GM12878 (cell line): ENCODE results near the gene CATSPERZ. TPM values are rescaled to one million over a fixed set of nuclear protein-coding genes. Genes with fewer than 3 reads are reported as not detected.

Source experiments
- ATAC-seq: fragments of 200-7000 bp; cut with Tn5 transposase; 3 replicates; pipeline ENCODE4 v1.9.1; 2020; ENCODE audit warnings: mild to moderate bottlenecking, moderate library complexity
- BruUV-seq: library from RNA; stranded (reverse); fragments of 400-500 nt; replicated peaks from 2 replicates; lab custom pipeline; 2021; lab: Mats Ljungman, UMichigan
- CTCF ChIA-PET: fragments of 300-600 bp; sonication (Branson Sonifier 250); formaldehyde crosslinking; extraction: SDS; loops from one replicate; lab custom pipeline; 2021; ENCODE audit warnings: inconsistent platforms; lab: Yijun Ruan, JAX
- POLR2A ChIA-PET: fragments of 350-600 bp; formaldehyde crosslinking; extraction: SDS; loops from one replicate; lab custom pipeline; 2021; ENCODE audit warnings: inconsistent platforms; lab: Charles Lee
- RAD21 ChIA-PET: fragments of 300-600 bp; sonication (Branson Sonifier 250); formaldehyde crosslinking; loops from one replicate; lab custom pipeline; 2023; ENCODE audit warnings: antibody characterized with exemption; ENCODE audit not compliant: unreplicated experiment; lab: Charles Lee
- SMC1A ChIA-PET: fragments of 300-600 bp; sonication (Branson Sonifier 250); formaldehyde crosslinking; loops from one replicate; lab custom pipeline; 2023; ENCODE audit not compliant: unreplicated experiment, uncharacterized antibody; lab: Charles Lee
- DNase-seq: peaks from one replicate; pipeline ENCODE4 v3.0.0-alpha.2; 2011; ENCODE audit warnings: low read depth, low spot score
- FAIRE-seq: peaks from 3 replicates; lab custom pipeline; 2011; peaks lifted over from hg19 to GRCh38; lab: Jason Lieb, UNC
- H2AFZ ChIP-seq: 2 replicates; pipeline ENCODE4 v1.6.0; 2011; ENCODE audit warnings: low read depth, low read length, control low read depth; ENCODE audit not compliant: control insufficient read depth
- H3K27ac ChIP-seq: 2 replicates; pipeline ENCODE4 v1.5.1; 2011; ENCODE audit warnings: control low read depth; ENCODE audit not compliant: control insufficient read depth, insufficient read depth
- H3K27me3 ChIP-seq, 2 experiments: replicated peaks in 1 of 2; 2 replicates each; pipeline versions ENCODE4 v1.6.0 to v1.6.1; 2011; ENCODE audit warnings: low read length in 1 of 2; ENCODE audit not compliant: control insufficient read depth in 2 of 2, insufficient read depth in 2 of 2
- H3K36me3 ChIP-seq, 2 experiments: 2 replicates each; pipeline ENCODE4 v1.5.1; 2011; ENCODE audit warnings: low read length in 1 of 2; ENCODE audit not compliant: control insufficient read depth in 2 of 2, insufficient read depth in 2 of 2
- H3K4me1 ChIP-seq: 2 replicates; pipeline ENCODE4 v1.6.1; 2011; ENCODE audit warnings: mild to moderate bottlenecking, low read length, moderate library complexity, mixed read lengths; ENCODE audit not compliant: control insufficient read depth, insufficient read depth
- H3K4me2 ChIP-seq: 2 replicates; pipeline ENCODE4 v1.6.0; 2011; ENCODE audit warnings: control low read depth; ENCODE audit not compliant: control insufficient read depth, insufficient read depth
- H3K4me3 ChIP-seq: fragments of 200-600 bp; sonication (generic); 2 replicates; pipeline ENCODE4 v1.5.1; 2016
- H3K79me2 ChIP-seq: 2 replicates; pipeline ENCODE4 v1.6.0; 2011; ENCODE audit warnings: low read length; ENCODE audit not compliant: control insufficient read depth, insufficient read depth
- H3K9ac ChIP-seq: 2 replicates; pipeline ENCODE4 v1.8.0; 2011; ENCODE audit warnings: low read length, control low read depth, mixed read lengths; ENCODE audit not compliant: control insufficient read depth, insufficient read depth
- H3K9me3 ChIP-seq: replicated peaks from 3 replicates; pipeline ENCODE4 v1.5.1; 2011; ENCODE audit warnings: mild to moderate bottlenecking, low read length; ENCODE audit not compliant: control insufficient read depth, insufficient read depth
- H4K20me1 ChIP-seq: 2 replicates; pipeline ENCODE4 v1.6.0; 2011; ENCODE audit not compliant: control insufficient read depth, insufficient read depth
- DPF2 ChIP-seq: fragments of 450-650 bp; IDR thresholded peaks from 2 replicates; pipeline ENCODE4 v1.6.1; 2017; ENCODE audit warnings: mild to moderate bottlenecking
- HSF1 ChIP-seq: fragments of 150-350 bp; IDR thresholded peaks from 2 replicates; pipeline ENCODE4 v1.6.1; 2014; ENCODE audit warnings: mild to moderate bottlenecking, low read depth, low read length
- WGBS: methylation state at CpG from one replicate; pipeline ENCODE4 v1.1.6; 2016; ENCODE audit warnings: low lambda C conversion rate; ENCODE audit not compliant: insufficient replicate concordance, insufficient coverage; ENCODE audit errors: missing lambda C conversion rate; 5-methylcytosine and 5-hydroxymethylcytosine counted together
- in situ Hi-C: fragments of 300-500 bp; cut with MboI; formaldehyde crosslinking; loops from 9 replicates; pipeline ENCODE4 v1.14.3; 2018; ENCODE audit warnings: mixed read lengths
- intact Hi-C: fragments of 100-400 bp; cut with micrococcal nuclease; formaldehyde crosslinking; loops from one replicate; pipeline ENCODE4 v1.14.2; 2022; ENCODE audit not compliant: unreplicated experiment
- polyA plus RNA-seq, 11 experiments: library from polyadenylated mRNA; depleted of rRNA in 4 of 11; unstranded in 6 of 11; stranded (reverse) in 5 of 11; fragments of >200 nt; fragmentation: Nextera tagmentation in 4 of 11; fragmentation: Illumina TruSeq in 1 of 11; extraction: Ambion mirVana in 4 of 11; extraction: Trizol in 1 of 11; gene quantifications; 1 replicate in 1 of 11; 2 replicates in 10 of 11; pipeline versions ENCODE4 v1.2.1 to v1.2.3, GENCODE V29; 2011 to 2016; ENCODE audit warnings: inconsistent platforms in 2 of 11, missing spikeins in 2 of 11, low read depth in 1 of 11
- total RNA-seq, 4 experiments: library from RNA; depleted of rRNA in 3 of 4; stranded (reverse); fragments of >200 nt in 3 of 4; fragmentation: Illumina TruSeq in 1 of 4; extraction: Trizol in 1 of 4; gene quantifications; 2 replicates each; pipeline versions ENCODE4 v1.2.1 to v1.2.3, GENCODE V29; 2013 to 2021

The CATSPERZ gene
- total and polyA plus RNA-seq, 10 of the 15 experiments (the other 5 are each of a cell fraction or from before 2014, with no cell fraction given): 0.12 to 0.31 TPM; not detected in 8

DNA sequence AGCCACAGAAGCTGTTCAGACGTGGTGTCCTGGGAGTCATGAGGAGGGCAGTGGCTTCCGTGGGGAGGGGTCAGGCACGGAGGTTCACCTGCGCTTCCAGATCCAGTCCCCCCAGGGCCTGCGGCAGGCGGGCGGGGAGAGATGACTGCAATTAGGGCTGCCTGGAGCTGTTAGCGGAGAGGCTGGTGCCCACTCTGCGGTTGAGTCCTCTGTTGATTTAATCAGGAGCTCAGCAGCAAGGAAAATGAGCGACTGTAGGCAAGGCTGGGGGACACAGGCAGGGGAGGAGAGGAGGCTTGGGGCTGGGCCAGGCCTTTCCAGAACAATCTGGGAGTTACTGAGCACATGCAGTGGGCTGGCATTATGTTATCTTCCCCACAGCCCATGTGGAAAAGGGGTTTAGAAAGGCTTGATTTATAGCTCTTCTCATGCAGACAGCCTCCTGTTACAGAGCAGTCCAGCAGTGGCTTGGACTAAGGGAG is 35.7 kb upstream of the CATSPERZ start:
- TF ChIP-seq DPF2 (no peak), HSF1 (peak; percentile 44; the same call in 1 of the 2 replicates)
- no peaks in the 10 kb centered on the region; a peak in 2 of 4 replicates for H3K36me3 ChIP-seq
- ChIA-PET SMC1A (no interaction called here), POLR2A (interaction anchor here (0.6 to 1.1 kb wide), 2 partner anchors 15 to 20 kb away, joined by 3 read pairs; no protein-coding TSS in a partner anchor), CTCF (interaction anchor here (1.3 to 1.7 kb wide), 3 partner anchors 12 to 95 kb away, joined by 3 to 4 read pairs (median 4); no protein-coding TSS in a partner anchor), RAD21 (no interaction called here)
- H2AFZ ChIP-seq: no peak overlapping the region
- FAIRE-seq (no peak), DNase-seq (no peak), ATAC-seq (no peak)
- WGBS: 94% methylated on average over 10 of the region's 10 CpGs
- H3K4me1 ChIP-seq: peaks cover 18% of the 10 kb centered on the region
- H4K20me1 ChIP-seq: no peaks in the 10 kb centered on the region
- intact Hi-C loops (no loop called here), in situ Hi-C loops (no loop called here)
- no peak overlapping the region for H3K4me3 ChIP-seq
- H3K27ac ChIP-seq: no peak overlapping the region
- no peak overlapping the region for H3K9ac ChIP-seq
- no peak overlapping the region for H3K4me2 ChIP-seq
- no peaks in the 10 kb centered on the region for H3K27me3 ChIP-seq
- H3K79me2 ChIP-seq: peaks cover 9% of the 10 kb centered on the region
- H3K9me3 ChIP-seq: no peaks in the 10 kb centered on the region
- no TSS peak for BruUV-seq
